T-helper 2 cell treated with Interferon-gamma antibody and Interleukin-4, amounts not matched to agents 100 ng/mL and 5 ng/mL, for 36 hours (primary cell): Measurements from ENCODE around the gene TSTD2. TPM values are rescaled to one million over a fixed set of nuclear protein-coding genes. Genes with fewer than 3 reads are reported as not detected.

Source experiments
- intact Hi-C: fragments of 100-400 bp; cut with micrococcal nuclease; formaldehyde crosslinking; loops from one replicate; pipeline ENCODE4 v1.15.1; 2023
- total RNA-seq: library from RNA; stranded (reverse); gene quantifications from 2 replicates; pipeline ENCODE4 v1.2.3, GENCODE V29; 2022

The TSTD2 gene
- total RNA-seq, 1 donor from 2014 or later, result 18.2 TPM

GRCh38 chr9:97564291-97565175 is 68.6 kb downstream of the TSTD2 start:
- intact Hi-C loops, result no loop called here

DNA sequence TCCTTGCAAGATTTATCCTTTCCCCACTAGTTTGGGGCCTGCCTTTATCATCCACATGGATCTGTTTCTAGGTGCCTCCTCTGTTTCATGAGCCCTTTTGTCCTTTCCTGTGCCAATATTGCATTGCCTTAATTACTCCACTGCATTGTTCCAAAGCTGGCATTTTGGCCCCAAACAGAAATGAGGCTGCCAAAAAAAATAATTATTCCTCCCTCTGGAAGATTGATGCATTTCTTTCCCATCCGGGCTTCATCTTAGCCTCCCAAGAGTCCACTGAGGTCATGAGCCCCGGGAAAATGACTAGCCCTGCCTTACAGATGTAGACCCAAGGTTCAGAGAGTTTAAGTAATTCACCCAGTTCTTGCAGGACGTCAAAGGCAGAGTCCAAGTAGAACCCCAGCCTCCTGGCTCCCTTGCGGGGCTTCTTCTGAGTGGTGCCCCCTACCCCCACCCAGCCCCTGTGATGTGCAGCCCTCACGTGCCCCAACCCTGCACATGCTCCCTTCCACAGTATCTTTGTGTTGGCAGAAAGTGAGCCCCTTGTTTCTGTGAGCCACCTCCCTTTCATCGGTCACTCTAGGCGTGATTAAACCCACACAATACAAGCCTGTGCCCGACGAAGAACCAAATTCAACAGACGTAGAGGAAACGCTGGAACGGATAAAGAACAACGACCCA is 69.6 kb downstream of the TSTD2 start:
- intact Hi-C loops, result no loop called here

DNA sequence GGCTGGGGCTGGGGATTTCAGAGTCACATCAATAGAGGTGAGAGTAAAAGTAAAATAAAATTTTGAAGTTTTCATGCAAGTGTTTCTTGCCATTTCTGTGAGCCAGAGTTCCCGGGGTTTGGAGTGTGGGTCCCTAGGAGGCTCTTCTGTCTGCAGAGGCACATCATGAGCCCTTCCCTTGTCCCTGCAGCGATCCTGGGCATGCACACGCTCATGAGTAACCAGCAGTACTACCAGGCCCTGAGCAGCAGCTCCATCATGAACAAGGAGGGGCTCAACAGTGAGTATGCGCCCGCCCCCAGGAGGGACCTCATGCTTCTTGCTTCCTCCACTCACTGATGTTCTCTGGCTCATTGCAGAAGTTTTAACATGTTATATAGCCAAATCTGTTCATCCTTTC is 70.6 kb downstream of the TSTD2 start:
- intact Hi-C loops, result no loop called here

- intact Hi-C loops, result no loop called here
Measured at GRCh38 chr9:97561501-97561900, 71.7 kb downstream of the TSTD2 start.

GRCh38 chr9:97560851-97561250 is 72.3 kb downstream of the TSTD2 start:
- intact Hi-C loops, result no loop called here

GRCh38 chr9:97560154-97560553 is 73.0 kb downstream of the TSTD2 start:
- intact Hi-C loops, result no loop called here

- intact Hi-C loops, result no loop called here
Measured at GRCh38 chr9:97559111-97559514, 74.1 kb downstream of the TSTD2 start.

DNA sequence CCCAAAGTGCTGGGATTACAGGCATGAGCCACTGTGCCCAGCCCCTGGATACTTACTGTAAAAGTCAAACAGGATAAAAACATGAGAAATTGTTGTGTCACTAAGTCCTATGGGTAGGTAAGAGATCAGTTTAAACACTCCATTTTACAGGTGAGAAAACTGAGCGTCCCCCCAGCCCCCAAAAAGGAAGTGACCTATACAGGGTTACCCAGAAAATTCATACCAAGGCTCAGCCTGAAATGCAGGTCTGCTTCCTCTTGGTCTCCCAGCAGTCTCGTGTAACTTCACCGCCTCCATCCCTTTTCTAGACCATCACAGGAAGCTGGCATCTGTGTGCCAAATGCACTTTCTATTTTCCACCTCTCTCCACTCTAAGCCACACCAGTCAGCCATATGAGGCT is 74.5 kb downstream of the TSTD2 start:
- intact Hi-C loops, result no loop called here

- intact Hi-C loops, result no loop called here
Measured at GRCh38 chr9:97557606-97558095, 75.5 kb downstream of the TSTD2 start.

GRCh38 chr9:97556721-97557605 is 76.2 kb downstream of the TSTD2 start:
- intact Hi-C loops, result no loop called here

GRCh38 chr9:97556036-97556720 is 77.0 kb downstream of the TSTD2 start:
- intact Hi-C loops, result no loop called here

DNA sequence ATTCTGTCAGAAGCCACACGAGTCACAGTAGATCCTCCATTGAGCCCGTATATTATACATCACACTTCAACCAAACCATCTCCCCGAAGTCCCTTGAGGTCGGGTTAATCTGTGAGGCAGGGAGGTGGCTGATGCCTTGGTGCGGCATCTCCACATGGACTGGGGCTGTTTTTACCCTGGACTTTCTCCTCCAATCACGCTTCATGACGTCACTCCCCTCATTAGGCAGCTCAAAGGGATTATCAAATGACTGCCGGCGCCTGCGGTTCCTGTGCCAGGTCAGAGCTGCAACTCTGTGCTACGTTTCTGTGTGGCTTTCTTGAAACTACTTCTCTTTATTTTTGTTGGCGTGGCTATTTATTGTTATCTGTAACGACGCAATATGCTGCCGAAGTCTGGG is 78.0 kb downstream of the TSTD2 start:
- intact Hi-C loops, result no loop called here

- intact Hi-C loops, result no loop called here
Measured at GRCh38 chr9:97554566-97555075, 78.5 kb downstream of the TSTD2 start.

- intact Hi-C loops, result no loop called here
Measured at GRCh38 chr9:97553841-97554240, 79.3 kb downstream of the TSTD2 start.

GRCh38 chr9:97553141-97553540 is 80.0 kb downstream of the TSTD2 start:
- intact Hi-C loops, result no loop called here

DNA sequence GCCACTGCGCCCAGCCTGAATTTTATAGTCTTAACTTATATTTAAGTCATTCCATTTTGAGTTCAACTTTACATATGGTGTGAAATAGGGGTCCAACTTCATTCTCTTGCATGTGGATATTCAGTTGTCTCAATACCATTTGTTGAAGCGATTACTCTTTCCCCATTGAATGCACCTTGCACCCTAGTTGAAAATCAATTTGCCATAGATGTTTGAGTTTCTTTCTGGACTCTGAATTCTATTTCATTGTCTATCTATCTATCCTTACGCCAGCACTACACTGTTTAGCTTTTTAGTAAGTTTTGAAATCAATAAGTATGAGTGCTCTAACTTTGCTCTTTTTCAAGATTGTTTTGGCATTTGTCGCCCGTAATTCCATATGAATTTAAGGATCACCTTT is 81.9 kb downstream of the TSTD2 start:
- intact Hi-C loops, result no loop called here

GRCh38 chr9:97550386-97550785 is 82.8 kb downstream of the TSTD2 start:
- intact Hi-C loops, result no loop called here
